Ishikawa (cell line): ENCODE measurements around the gene CCSAP.

ENCODE experiments used
- CEBPB ChIP-seq: IDR thresholded peaks from 2 replicates; pipeline ENCODE4 v1.6.1; 2012
- CREB1 ChIP-seq: IDR thresholded peaks from 2 replicates; pipeline ENCODE4 v1.6.1; 2012; ENCODE audit warnings: low read depth
- EGR1 ChIP-seq: IDR thresholded peaks from 2 replicates; pipeline ENCODE4 v1.6.1; 2012
- EP300 ChIP-seq: IDR thresholded peaks from 2 replicates; pipeline ENCODE4 v1.6.1; 2012; ENCODE audit warnings: borderline replicate concordance
- FOXM1 ChIP-seq: IDR thresholded peaks from 2 replicates; pipeline ENCODE4 v1.6.1; 2012; ENCODE audit warnings: low read depth, borderline replicate concordance
- NFIC ChIP-seq: IDR thresholded peaks from 2 replicates; pipeline ENCODE4 v1.6.1; 2012
- RAD21 ChIP-seq: IDR thresholded peaks from 2 replicates; pipeline ENCODE4 v1.6.1; 2012; ENCODE audit warnings: low read depth
- TAF1 ChIP-seq: IDR thresholded peaks from 2 replicates; pipeline ENCODE4 v1.6.1; 2012; ENCODE audit warnings: low read depth, mild to moderate bottlenecking
- TCF12 ChIP-seq: IDR thresholded peaks from 2 replicates; pipeline ENCODE4 v1.6.1; 2012; ENCODE audit warnings: low read depth
- TEAD4 ChIP-seq: IDR thresholded peaks from 2 replicates; pipeline ENCODE4 v1.6.1; 2012
- YY1 ChIP-seq: IDR thresholded peaks from 2 replicates; pipeline ENCODE4 v1.6.1; 2012; ENCODE audit warnings: low read depth
- ZBTB7A ChIP-seq: IDR thresholded peaks from 2 replicates; pipeline ENCODE4 v1.6.1; 2012; ENCODE audit warnings: low read depth
- TF ChIP-seq, protein P1 (sequence below): IDR thresholded peaks from 2 replicates; pipeline ENCODE4 v1.6.1; 2012; ENCODE audit warnings: low read depth, mild to moderate bottlenecking
- TF ChIP-seq, protein P2 (sequence below): IDR thresholded peaks from 2 replicates; pipeline ENCODE4 v1.6.1; 2012
- TF ChIP-seq, protein P3 (sequence below): IDR thresholded peaks from 2 replicates; pipeline ENCODE4 v1.6.1; 2012

CCSAP gene

DNA sequence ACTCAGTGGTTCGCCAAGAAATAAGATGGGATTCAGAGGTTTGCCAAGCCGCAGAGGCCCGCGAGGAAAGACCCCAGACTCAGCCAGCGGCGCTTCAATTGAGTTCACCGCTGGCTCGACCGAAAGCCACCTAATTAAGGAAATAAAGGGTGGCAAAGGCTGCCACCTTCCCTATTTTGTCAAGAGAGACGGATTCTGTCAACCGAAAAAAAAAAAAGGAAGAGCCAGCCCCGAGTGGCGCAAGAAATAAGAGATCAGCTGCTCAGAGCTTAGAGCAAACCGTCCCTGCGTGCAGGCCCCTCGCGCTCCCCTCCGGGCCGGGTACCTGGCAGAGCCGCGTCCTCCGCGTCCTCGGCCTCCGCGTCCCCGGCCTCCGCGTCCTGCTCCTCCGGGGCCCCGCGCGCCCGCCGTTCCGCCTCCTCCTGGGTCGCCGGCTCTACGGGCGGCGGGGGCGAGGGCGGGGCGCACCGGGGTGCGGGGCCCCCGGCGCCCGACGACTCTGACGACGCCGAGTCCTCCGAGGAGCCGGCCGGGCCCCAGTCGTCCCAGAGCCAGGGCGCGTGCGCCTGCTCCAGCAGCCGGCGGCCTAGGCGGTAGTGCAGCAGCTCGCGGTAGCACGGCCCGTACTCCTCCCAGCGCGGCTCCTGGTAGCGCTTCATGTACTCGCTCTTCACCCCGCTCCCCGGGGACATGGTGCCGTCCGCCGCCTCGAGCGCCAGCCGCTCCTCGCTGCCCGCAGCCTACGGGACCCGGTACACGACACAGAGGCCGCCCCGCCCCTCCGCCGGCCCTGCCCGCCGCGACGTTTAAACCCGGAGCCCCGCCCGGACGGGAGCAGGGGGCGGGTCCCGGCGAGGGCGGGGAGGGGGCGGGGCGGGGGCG lies 832 bp downstream of the CCSAP start:
- TF ChIP-seq TAF1 (peak; percentile 59; the same call in 1 of the 2 replicates), TEAD4 (no peak), EP300 (no peak), YY1 (peak; percentile 30; the same call in 1 of the 2 replicates)

DNA sequence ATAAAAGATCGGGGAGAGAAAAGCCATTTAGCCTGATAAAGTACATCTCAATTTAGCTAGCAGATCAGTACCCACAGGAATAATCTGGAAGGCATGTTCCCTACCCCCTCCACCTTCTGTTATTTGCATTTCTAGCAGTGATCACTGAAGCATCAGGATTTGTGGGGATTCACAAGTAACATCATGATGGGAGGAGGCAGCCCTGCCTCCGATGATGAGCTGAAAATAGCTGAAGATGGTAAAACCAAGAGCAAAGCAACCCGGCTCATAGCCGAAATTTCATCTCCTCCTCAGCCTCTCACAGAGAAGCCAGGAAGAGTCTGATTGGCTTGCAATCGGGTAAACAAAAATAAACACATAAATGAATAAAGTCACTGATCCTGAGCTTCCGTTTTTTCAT lies 2.4 kb downstream of the CCSAP start:
- TF ChIP-seq RAD21: no peak

DNA sequence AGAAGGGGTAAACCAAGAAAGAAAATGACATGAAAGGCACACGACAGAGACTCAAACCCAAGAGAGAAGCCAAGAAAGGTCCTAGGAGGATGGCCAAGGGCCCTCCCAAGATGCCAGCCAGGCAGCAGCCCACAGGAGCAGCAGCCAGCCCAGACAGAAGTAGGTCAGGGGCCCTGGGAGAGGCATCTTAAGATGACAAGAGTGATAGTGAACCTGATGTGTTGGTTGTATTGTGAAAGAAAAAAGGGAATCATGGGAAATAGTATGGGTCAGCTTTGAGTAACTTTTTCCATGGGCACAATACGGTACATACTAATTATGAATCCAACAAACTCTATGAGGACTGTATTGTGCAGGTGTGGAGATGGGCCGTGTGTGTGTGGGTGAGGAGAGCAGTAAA lies 3.3 kb downstream of the CCSAP start:
- TF ChIP-seq ZBTB7A: no peak
- TF ChIP-seq NFIC: no peak
- TF ChIP-seq, protein P1, sequence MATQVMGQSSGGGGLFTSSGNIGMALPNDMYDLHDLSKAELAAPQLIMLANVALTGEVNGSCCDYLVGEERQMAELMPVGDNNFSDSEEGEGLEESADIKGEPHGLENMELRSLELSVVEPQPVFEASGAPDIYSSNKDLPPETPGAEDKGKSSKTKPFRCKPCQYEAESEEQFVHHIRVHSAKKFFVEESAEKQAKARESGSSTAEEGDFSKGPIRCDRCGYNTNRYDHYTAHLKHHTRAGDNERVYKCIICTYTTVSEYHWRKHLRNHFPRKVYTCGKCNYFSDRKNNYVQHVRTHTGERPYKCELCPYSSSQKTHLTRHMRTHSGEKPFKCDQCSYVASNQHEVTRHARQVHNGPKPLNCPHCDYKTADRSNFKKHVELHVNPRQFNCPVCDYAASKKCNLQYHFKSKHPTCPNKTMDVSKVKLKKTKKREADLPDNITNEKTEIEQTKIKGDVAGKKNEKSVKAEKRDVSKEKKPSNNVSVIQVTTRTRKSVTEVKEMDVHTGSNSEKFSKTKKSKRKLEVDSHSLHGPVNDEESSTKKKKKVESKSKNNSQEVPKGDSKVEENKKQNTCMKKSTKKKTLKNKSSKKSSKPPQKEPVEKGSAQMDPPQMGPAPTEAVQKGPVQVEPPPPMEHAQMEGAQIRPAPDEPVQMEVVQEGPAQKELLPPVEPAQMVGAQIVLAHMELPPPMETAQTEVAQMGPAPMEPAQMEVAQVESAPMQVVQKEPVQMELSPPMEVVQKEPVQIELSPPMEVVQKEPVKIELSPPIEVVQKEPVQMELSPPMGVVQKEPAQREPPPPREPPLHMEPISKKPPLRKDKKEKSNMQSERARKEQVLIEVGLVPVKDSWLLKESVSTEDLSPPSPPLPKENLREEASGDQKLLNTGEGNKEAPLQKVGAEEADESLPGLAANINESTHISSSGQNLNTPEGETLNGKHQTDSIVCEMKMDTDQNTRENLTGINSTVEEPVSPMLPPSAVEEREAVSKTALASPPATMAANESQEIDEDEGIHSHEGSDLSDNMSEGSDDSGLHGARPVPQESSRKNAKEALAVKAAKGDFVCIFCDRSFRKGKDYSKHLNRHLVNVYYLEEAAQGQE: no peak
- no peak for TF ChIP-seq TAF1
- no peak for TF ChIP-seq TCF12
- no peak for TF ChIP-seq CREB1
- TF ChIP-seq EP300: no peak
- TF ChIP-seq TEAD4: no peak
- no peak for TF ChIP-seq EGR1
- no peak for TF ChIP-seq YY1
- TF ChIP-seq, protein P2, sequence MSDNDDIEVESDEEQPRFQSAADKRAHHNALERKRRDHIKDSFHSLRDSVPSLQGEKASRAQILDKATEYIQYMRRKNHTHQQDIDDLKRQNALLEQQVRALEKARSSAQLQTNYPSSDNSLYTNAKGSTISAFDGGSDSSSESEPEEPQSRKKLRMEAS: no peak
- no peak for TF ChIP-seq FOXM1
- TF ChIP-seq, protein P3, sequence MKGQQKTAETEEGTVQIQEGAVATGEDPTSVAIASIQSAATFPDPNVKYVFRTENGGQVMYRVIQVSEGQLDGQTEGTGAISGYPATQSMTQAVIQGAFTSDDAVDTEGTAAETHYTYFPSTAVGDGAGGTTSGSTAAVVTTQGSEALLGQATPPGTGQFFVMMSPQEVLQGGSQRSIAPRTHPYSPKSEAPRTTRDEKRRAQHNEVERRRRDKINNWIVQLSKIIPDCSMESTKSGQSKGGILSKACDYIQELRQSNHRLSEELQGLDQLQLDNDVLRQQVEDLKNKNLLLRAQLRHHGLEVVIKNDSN: no peak

GRCh38 chr1:229339086-229339485 lies 3.8 kb downstream of the CCSAP start:
- TF ChIP-seq TEAD4 (no peak), FOXM1 (no peak), TCF12 (no peak), EGR1 (no peak), ZBTB7A (no peak)
- TF ChIP-seq, protein P1: no peak

- TF ChIP-seq, protein P3: no peak
- TF ChIP-seq, protein P1: no peak
- TF ChIP-seq FOXM1 (no peak), EGR1 (no peak), RAD21 (no peak), YY1 (no peak), ZBTB7A (no peak), TAF1 (no peak), TCF12 (no peak), NFIC (no peak), TEAD4 (no peak), CEBPB (no peak), CREB1 (no peak), EP300 (no peak)
- TF ChIP-seq, protein P2: no peak
Observed at GRCh38 chr1:229336345-229336744, 6.5 kb downstream of the CCSAP start.
